ENCODE results near the gene HDAC7. TPM values are rescaled to one million over a fixed set of nuclear protein-coding genes. Genes with fewer than 3 reads are reported as not detected.

The HDAC7 gene
- total RNA-seq, 2 donors from 2014 or later = 146 to 154 TPM

DNA sequence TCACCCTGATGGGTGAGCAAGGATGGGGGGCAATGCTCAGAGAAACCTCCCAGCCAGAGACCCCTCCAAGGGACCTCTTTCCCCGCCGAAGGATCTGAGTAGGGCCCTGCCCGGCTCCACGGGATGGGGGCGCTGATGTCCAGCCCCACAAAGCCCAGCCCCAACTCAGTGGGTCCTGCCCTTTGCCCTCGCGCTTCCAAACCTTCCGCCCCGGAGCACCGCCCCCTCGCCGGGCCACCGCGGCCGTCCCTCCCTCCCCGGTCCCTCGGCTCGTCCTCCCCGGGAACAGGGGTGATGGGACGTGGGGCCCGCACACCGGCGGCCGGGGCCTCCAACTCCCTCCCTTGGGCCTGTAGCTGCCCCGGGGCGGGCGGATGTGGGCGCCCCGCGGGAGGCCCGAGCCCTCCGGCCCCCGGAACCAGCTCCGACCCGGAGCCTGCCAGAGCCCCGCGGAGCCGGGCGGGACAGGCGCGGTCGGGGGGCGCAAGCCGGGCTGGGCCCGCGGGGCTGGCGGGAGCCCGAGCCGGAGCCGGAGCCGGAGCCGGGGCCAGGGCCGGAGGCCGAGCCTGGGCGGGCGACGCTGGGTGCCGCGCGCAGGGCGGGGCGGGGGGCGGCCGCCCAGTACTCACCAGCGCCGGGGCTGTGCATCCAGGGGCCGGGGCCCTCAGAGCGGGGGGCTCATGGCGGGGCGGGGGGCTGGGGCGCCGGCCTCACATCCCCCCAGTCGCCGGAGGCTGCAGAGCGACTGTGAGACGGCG lies 386 bp downstream of the HDAC7 start:
- peak overlapping the region; percentile 87 for H3K4me3 ChIP-seq (ENCODE audit: low read length)
- peak; percentile 91 for DNase-seq
- H3K27me3 ChIP-seq (ENCODE audit: control insufficient read depth, insufficient read depth, low read length, poor library complexity, severe bottlenecking) = no peaks in the 10 kb centered on the region
- H3K36me3 ChIP-seq (ENCODE audit: control insufficient read depth, insufficient read depth, low read length) = peaks cover 19% of the 10 kb centered on the region
- peaks cover 14% of the 10 kb centered on the region for H3K36me3 Mint-ChIP-seq (ENCODE audit: low read depth)
- peaks cover 49% of the 10 kb centered on the region for H3K4me1 Mint-ChIP-seq
- H3K27ac Mint-ChIP-seq = peak overlapping the region; percentile 79
- peaks cover 19% of the 10 kb centered on the region for H3K4me1 ChIP-seq (ENCODE audit: control insufficient read depth, insufficient read depth, low read length)
- peak overlapping the region; percentile 96 for H3K27ac ChIP-seq (ENCODE audit: low read depth, low read length)
- peak overlapping the region; percentile 79 for H3K4me3 Mint-ChIP-seq
- TF ChIP-seq, protein P1, sequence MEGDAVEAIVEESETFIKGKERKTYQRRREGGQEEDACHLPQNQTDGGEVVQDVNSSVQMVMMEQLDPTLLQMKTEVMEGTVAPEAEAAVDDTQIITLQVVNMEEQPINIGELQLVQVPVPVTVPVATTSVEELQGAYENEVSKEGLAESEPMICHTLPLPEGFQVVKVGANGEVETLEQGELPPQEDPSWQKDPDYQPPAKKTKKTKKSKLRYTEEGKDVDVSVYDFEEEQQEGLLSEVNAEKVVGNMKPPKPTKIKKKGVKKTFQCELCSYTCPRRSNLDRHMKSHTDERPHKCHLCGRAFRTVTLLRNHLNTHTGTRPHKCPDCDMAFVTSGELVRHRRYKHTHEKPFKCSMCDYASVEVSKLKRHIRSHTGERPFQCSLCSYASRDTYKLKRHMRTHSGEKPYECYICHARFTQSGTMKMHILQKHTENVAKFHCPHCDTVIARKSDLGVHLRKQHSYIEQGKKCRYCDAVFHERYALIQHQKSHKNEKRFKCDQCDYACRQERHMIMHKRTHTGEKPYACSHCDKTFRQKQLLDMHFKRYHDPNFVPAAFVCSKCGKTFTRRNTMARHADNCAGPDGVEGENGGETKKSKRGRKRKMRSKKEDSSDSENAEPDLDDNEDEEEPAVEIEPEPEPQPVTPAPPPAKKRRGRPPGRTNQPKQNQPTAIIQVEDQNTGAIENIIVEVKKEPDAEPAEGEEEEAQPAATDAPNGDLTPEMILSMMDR (conservative IDR thresholded peaks at IDR 0.05) = peak; percentile 61
- peak overlapping the region; percentile 62 for H3K9ac ChIP-seq (ENCODE audit: extremely low read depth, low read length, poor library complexity, severe bottlenecking)
- no peaks in the 10 kb centered on the region for H3K9me3 Mint-ChIP-seq
- H3K27me3 Mint-ChIP-seq (ENCODE audit: insufficient read depth) = peaks cover 3% of the 10 kb centered on the region
- no peaks in the 10 kb centered on the region for H3K9me3 ChIP-seq (ENCODE audit: control insufficient read depth, low read length)
- 0% methylated on average over 6 to 72 of the region's 77 CpGs for WGBS, 2 experiments (ENCODE audit: insufficient coverage in 1 of 2, insufficient read length in 1 of 2)

DNA sequence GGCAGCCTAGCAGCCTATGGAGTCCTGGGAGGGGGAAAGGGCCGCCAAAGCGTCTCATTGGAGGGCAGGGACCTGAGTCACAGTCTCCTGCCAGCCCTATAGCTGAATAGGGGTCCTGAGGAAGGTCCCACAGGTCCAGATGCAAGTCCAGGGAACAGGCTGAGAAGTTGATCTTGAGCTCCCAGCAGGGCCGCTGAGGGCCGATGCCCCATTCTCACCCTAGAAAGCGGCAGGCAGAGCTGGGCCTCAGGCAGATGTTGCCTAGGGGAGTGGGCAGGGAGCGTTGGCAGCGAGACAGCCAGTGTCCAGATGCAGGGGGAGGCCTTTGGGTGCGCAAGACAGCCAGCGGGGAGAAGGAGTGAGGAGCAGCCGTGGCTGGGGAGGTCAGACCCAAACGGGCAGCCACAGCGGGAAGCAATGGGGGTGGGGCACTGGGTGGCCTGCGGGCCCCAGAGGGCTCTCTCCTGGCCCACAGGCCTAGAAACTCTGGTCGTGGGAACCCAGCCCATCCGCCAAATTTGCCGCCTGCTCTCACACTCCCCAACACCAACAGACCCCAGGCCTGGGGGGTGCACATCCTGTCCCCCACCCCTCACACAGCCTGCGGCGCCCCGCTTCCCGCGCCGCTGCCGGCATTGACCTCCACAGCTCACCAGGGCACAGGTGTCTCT lies 1.1 kb downstream of the HDAC7 start:
- 24 to 46% methylated on average over 11 to 23 of the region's 23 CpGs for WGBS, 2 experiments (ENCODE audit: insufficient coverage in 1 of 2, insufficient read length in 1 of 2)
- Mint-ChIP-seq H3K36me3 (ENCODE audit: low read depth) (peaks cover 16% of the 10 kb centered on the region), H3K4me3 (peak overlapping the region; percentile 79), H3K9me3 (no peaks in the 10 kb centered on the region), H3K27ac (peak overlapping the region; percentile 79), H3K4me1 (peaks cover 54% of the 10 kb centered on the region), H3K27me3 (ENCODE audit: insufficient read depth) (peaks cover 3% of the 10 kb centered on the region)
- TF ChIP-seq, protein P1 (conservative IDR thresholded peaks at IDR 0.05) = no peak
- Histone ChIP-seq H3K9me3 (ENCODE audit: control insufficient read depth, low read length) (no peaks in the 10 kb centered on the region), H3K27ac (ENCODE audit: low read depth, low read length) (peak overlapping the region; percentile 16), H3K9ac (ENCODE audit: extremely low read depth, low read length, poor library complexity, severe bottlenecking) (peak overlapping the region; percentile 62), H3K36me3 (ENCODE audit: control insufficient read depth, insufficient read depth, low read length) (peaks cover 19% of the 10 kb centered on the region), H3K27me3 (ENCODE audit: control insufficient read depth, insufficient read depth, low read length, poor library complexity, severe bottlenecking) (no peaks in the 10 kb centered on the region), H3K4me1 (ENCODE audit: control insufficient read depth, insufficient read depth, low read length) (peaks cover 22% of the 10 kb centered on the region), H3K4me3 (ENCODE audit: low read length) (peak overlapping the region; percentile 87)
- DNase-seq = peak; percentile 83

DNA sequence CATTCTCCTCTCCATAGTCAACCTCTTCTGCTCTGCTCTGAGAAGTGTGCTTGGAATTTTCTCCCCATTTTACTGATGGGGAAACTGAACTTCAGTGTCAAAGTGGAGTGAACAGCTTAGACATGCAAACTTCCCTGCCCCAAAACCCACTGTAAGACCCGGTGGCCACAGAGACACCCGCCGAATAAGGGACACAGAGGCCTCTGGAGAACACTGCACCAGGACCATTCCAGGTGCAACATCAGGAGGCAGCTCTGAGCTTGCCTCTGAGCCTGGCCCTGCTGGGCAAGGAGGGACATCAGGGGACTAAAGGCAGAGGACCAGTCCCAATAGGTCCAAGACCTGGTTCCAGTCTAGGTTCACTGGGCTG lies 1.7 kb downstream of the HDAC7 start:
- Histone ChIP-seq H3K27ac (ENCODE audit: low read depth, low read length) (no peak overlapping the region), H3K27me3 (ENCODE audit: control insufficient read depth, insufficient read depth, low read length, poor library complexity, severe bottlenecking) (no peaks in the 10 kb centered on the region), H3K36me3 (ENCODE audit: control insufficient read depth, insufficient read depth, low read length) (peaks cover 19% of the 10 kb centered on the region), H3K4me3 (ENCODE audit: low read length) (peak overlapping the region; percentile 87), H3K4me1 (ENCODE audit: control insufficient read depth, insufficient read depth, low read length) (peaks cover 28% of the 10 kb centered on the region), H3K9me3 (ENCODE audit: control insufficient read depth, low read length) (no peaks in the 10 kb centered on the region), H3K9ac (ENCODE audit: extremely low read depth, low read length, poor library complexity, severe bottlenecking) (no peak overlapping the region)
- Mint-ChIP-seq H3K36me3 (ENCODE audit: low read depth) (peaks cover 16% of the 10 kb centered on the region), H3K27ac (peak overlapping the region; percentile 79), H3K4me1 (peaks cover 59% of the 10 kb centered on the region), H3K9me3 (no peaks in the 10 kb centered on the region), H3K4me3 (peak overlapping the region; percentile 79), H3K27me3 (ENCODE audit: insufficient read depth) (peaks cover 3% of the 10 kb centered on the region)
- DNase-seq = no peak
- WGBS, 2 experiments (ENCODE audit: insufficient coverage in 1 of 2, insufficient read length in 1 of 2) = 86 to 88% methylated on average over 3 of the region's 3 CpGs
- TF ChIP-seq, protein P1 (conservative IDR thresholded peaks at IDR 0.05) = peak; percentile 36

All from endodermal cell (in vitro differentiated cells).